ENCODE measurements around the gene TUT4.

Gene TUT4, protein sequence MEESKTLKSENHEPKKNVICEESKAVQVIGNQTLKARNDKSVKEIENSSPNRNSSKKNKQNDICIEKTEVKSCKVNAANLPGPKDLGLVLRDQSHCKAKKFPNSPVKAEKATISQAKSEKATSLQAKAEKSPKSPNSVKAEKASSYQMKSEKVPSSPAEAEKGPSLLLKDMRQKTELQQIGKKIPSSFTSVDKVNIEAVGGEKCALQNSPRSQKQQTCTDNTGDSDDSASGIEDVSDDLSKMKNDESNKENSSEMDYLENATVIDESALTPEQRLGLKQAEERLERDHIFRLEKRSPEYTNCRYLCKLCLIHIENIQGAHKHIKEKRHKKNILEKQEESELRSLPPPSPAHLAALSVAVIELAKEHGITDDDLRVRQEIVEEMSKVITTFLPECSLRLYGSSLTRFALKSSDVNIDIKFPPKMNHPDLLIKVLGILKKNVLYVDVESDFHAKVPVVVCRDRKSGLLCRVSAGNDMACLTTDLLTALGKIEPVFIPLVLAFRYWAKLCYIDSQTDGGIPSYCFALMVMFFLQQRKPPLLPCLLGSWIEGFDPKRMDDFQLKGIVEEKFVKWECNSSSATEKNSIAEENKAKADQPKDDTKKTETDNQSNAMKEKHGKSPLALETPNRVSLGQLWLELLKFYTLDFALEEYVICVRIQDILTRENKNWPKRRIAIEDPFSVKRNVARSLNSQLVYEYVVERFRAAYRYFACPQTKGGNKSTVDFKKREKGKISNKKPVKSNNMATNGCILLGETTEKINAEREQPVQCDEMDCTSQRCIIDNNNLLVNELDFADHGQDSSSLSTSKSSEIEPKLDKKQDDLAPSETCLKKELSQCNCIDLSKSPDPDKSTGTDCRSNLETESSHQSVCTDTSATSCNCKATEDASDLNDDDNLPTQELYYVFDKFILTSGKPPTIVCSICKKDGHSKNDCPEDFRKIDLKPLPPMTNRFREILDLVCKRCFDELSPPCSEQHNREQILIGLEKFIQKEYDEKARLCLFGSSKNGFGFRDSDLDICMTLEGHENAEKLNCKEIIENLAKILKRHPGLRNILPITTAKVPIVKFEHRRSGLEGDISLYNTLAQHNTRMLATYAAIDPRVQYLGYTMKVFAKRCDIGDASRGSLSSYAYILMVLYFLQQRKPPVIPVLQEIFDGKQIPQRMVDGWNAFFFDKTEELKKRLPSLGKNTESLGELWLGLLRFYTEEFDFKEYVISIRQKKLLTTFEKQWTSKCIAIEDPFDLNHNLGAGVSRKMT (N-terminal part only)

GRCh38 chr1:52552505-52553361 is at the start of gene TUT4:
Gene TUT4 (minus strand): TSS chr1:52553092. CDS start chr1:52526280, 26,812 bp downstream.
- no peak for TF ChIP-seq GATA3 (IDR thresholded peaks at IDR 0.05; ENCODE audit: low read depth, low read length)
- no peak for TF ChIP-seq GATA2 (IDR thresholded peaks at IDR 0.05; ENCODE audit: low read depth, low read length)

- no peak for TF ChIP-seq GATA2 (IDR thresholded peaks at IDR 0.05; ENCODE audit: low read depth, low read length)
Observed at GRCh38 chr1:52601991-52602855, 49.3 kb upstream of the TUT4 start, which contains the start of gene GPX7. Gene GPX7 (plus strand): TSS chr1:52602371. CDS start chr1:52602410, 39 bp downstream.

- TF ChIP-seq GATA3 (IDR thresholded peaks at IDR 0.05; ENCODE audit: low read depth, low read length) (no peak), GATA2 (IDR thresholded peaks at IDR 0.05; ENCODE audit: low read depth, low read length) (no peak)
Observed at GRCh38 chr1:52601519-52601918, 48.6 kb upstream of the TUT4 start.

DNA sequence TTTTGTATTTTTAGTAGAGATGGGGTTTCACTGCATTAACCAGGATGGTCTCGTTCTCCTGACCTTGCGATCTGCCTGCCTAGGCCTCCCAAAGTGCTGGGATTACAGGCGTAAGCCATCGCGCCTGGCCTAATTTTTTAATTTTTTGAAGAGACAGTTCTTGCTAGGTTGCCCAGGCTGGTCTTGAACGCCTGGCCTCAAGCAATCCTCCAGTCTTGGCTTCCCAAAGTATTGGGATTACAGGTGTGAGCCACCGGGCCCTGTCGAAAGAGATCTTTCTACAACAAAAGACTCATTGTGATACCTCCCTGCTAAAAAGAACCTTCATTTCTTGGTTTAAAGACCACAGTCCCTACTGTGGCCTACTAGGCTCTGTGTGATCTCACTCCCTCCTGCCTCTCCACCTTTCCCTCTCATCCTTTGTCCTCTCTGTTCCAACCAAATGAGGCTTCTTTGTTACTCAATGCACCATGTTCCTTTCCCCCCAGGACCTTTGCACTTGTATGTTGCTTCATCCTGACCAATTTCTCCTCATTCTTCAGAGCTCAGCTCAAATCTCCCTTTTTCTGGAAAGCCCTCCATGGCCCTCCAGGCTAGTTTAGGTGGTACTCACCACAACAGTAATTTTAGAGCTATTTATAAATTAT is 47.8 kb upstream of the TUT4 start:
- TF ChIP-seq GATA3 (IDR thresholded peaks at IDR 0.05; ENCODE audit: low read depth, low read length) (no peak), GATA2 (IDR thresholded peaks at IDR 0.05; ENCODE audit: low read depth, low read length) (no peak)

DNA sequence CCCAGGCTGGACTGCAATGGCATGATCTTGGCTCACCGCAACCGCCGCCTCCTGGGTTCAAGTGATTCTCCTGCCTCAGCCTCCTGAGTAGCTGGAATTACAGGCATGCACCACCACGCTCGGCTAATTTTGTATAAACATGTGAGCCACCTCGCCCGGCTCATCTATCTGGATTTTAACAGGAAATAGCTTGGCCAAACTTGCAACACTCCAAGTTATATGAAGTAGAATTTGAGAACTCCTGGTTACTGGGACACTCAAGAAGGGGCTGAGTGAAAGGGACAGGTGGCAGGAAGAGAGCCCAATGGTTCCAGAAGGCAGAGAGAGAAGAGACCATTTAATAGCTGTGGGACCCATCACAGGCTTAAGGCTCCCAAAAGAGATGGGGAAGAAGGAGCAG is 46.3 kb upstream of the TUT4 start:
- TF ChIP-seq GATA2 (IDR thresholded peaks at IDR 0.05; ENCODE audit: low read depth, low read length) (no peak), GATA3 (IDR thresholded peaks at IDR 0.05; ENCODE audit: low read depth, low read length) (no peak)

DNA sequence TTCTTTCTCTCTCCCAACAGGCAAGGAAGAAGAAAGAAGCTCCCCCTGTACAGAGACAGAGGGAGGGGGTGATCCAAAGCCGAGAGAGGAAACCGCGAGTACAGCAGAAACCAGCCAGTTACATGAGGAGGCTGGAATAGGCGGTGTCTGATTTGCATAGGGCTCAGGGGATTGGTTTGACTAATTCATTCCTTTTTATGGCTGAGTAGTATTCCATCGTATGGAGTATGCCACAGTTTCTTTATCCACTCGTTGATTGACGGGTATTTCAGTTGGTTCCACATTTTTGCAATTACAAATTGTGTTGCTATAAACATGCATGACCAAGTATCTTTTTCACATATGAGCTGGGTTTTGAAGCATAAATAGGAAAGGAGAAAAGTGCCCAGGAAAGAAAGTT is 45.8 kb upstream of the TUT4 start:
- no peak for TF ChIP-seq GATA3 (IDR thresholded peaks at IDR 0.05; ENCODE audit: low read depth, low read length)
- no peak for TF ChIP-seq GATA2 (IDR thresholded peaks at IDR 0.05; ENCODE audit: low read depth, low read length)

GRCh38 chr1:52597912-52598311 is 45.0 kb upstream of the TUT4 start:
- TF ChIP-seq GATA2 (IDR thresholded peaks at IDR 0.05; ENCODE audit: low read depth, low read length) (no peak), GATA3 (IDR thresholded peaks at IDR 0.05; ENCODE audit: low read depth, low read length) (no peak)

DNA sequence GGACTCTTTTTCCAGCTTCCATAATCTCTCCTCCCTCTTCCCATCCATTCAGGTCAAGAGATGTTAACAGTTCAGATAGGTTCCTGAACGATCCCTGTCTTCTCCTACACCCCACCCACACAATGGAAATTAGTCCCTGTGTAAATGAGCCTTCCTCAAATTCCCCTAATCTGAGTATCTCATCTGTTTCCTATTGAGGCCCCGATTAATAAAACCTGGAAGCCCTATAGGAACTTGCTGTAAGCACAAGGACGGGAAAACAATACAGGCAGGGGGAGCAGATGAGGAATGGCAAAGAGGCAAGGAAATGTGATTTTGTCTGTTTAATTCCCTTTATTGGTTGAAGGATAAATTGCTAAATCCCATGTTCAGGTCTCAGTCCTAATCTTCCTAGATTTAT is 42.2 kb upstream of the TUT4 start:
- TF ChIP-seq GATA2 (IDR thresholded peaks at IDR 0.05; ENCODE audit: low read depth, low read length): no peak
- no peak for TF ChIP-seq GATA3 (IDR thresholded peaks at IDR 0.05; ENCODE audit: low read depth, low read length)

- no peak for TF ChIP-seq GATA2 (IDR thresholded peaks at IDR 0.05; ENCODE audit: low read depth, low read length)
- TF ChIP-seq GATA3 (IDR thresholded peaks at IDR 0.05; ENCODE audit: low read depth, low read length): no peak
Observed at GRCh38 chr1:52593495-52593894, 40.6 kb upstream of the TUT4 start.

DNA sequence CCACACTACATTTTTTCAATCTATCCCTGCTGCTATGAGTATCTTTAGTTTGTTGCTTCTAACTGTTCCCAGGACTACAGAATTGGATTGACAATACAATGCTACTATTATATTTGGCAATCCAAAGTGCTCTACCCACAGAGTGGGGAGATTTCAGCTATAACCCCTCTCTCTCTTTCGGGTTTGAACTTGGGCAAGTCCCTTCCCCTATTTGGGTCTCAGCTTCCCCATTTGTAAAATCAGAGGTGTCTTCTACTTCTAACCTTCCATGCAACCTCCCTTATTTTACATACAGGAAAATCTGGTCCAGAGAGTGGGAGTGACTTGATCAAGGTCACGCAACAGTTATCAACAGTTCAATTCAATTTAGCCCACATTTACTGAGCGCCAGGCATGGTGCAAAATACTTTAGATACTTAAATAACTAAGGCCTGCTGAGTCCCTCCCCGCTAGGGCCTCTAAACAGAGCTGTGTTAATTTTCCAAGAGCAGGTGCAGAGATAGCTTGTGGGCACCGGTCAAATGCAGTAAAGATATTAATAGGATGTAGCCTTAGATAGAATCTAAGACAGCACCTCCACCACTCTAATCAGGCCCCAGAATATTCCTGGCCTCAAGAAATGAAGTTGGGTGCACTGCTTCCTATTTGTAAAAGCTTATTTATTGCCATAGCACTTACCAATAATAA is 39.9 kb upstream of the TUT4 start:
- TF ChIP-seq GATA3 (IDR thresholded peaks at IDR 0.05; ENCODE audit: low read depth, low read length) (no peak), GATA2 (IDR thresholded peaks at IDR 0.05; ENCODE audit: low read depth, low read length) (no peak)

- TF ChIP-seq GATA2 (IDR thresholded peaks at IDR 0.05; ENCODE audit: low read depth, low read length) (no peak), GATA3 (IDR thresholded peaks at IDR 0.05; ENCODE audit: low read depth, low read length) (no peak)
Observed at GRCh38 chr1:52590266-52590665, 37.4 kb upstream of the TUT4 start.
